PC-9 (cell line): ENCODE measurements around the gene KCNC4.

Source experiments
- CTCF ChIP-seq: fragments of 200-600 bp; sonication (generic); conservative IDR thresholded peaks from 2 replicates; pipeline ENCODE4 v1.6.1; 2017; ENCODE audit warnings: mixed run types, antibody characterized with exemption, mild to moderate bottlenecking, moderate library complexity
- EZH2 ChIP-seq: fragments of 200-600 bp; sonication (generic); IDR thresholded peaks from 2 replicates; pipeline ENCODE4 v1.8.0; 2017; ENCODE audit warnings: antibody characterized with exemption, low read depth

GRCh38 chr1:110215621-110216515 is 5.8 kb downstream of the KCNC4 start:
- TF ChIP-seq CTCF (no peak), EZH2 (no peak)
